GM18951 (cell line): ENCODE measurements around the gene IGSF8.

Experiments used
- POLR2A ChIP-seq: IDR thresholded peaks from 4 replicates; pipeline ENCODE4 v1.6.1; 2011; ENCODE audit warnings: mild to moderate bottlenecking; ENCODE audit not compliant: insufficient read length, insufficient read depth; ENCODE audit errors: extremely low read depth
- in situ Hi-C: fragments of 300-500 bp; cut with MboI; formaldehyde crosslinking; loops from one replicate; pipeline ENCODE4 v1.12.0; 2022; ENCODE audit warnings: low sequenced_read_pairs, mixed read lengths, inconsistent platforms; ENCODE audit not compliant: unreplicated experiment

IGSF8 gene, protein sequence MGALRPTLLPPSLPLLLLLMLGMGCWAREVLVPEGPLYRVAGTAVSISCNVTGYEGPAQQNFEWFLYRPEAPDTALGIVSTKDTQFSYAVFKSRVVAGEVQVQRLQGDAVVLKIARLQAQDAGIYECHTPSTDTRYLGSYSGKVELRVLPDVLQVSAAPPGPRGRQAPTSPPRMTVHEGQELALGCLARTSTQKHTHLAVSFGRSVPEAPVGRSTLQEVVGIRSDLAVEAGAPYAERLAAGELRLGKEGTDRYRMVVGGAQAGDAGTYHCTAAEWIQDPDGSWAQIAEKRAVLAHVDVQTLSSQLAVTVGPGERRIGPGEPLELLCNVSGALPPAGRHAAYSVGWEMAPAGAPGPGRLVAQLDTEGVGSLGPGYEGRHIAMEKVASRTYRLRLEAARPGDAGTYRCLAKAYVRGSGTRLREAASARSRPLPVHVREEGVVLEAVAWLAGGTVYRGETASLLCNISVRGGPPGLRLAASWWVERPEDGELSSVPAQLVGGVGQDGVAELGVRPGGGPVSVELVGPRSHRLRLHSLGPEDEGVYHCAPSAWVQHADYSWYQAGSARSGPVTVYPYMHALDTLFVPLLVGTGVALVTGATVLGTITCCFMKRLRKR

DNA sequence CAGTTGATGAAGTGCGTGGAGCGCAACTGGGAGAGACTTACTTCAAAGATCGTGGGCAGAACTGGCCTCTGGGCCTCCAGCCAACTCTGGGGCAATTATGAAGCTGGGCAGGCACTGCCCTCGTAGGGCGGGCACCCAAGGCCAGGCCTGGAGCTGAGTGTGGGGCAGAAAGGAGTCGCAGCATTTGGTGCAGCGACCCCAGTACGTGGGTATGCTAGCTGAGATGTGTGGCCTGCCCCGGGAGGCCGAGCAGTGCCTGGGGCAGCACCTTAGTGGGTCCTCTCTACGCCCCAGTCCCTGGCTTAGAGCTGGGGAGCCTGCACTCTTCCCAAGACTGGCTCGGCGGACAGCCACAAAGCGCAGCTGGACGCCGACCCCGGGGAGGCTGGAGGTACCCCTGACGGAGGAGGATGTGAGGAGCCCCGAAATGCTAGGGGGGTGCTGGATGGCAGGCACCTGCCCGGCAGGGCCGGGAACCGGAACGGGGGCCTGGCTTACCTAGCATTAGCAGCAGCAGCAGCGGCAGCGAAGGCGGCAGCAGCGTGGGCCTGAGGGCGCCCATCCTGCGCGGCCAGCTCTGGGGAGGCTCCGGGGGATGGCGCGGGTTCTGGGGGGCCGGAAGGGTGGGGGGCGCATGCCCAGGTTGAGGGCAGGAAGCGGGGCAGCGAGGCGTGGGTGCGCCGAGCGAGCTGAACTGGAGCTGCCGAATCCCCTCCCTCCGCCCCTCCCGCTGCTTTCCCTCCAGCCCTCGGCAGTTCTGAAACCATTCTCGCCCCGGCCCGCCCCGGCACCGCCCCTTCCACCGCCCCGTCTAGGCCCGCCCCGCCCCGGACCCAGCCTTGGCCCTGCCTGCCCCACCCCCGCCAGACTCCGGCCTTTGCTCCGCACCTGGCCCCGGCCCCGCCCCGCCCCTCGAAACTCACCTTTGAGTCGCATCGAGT lies at the start of gene IGSF8:
TSS of gene IGSF8 (minus strand) at position 709 of the 941 bp plus-strand sequence. CDS start at position 562, 147 bp downstream.
- TF ChIP-seq POLR2A: peak; percentile 52

DNA sequence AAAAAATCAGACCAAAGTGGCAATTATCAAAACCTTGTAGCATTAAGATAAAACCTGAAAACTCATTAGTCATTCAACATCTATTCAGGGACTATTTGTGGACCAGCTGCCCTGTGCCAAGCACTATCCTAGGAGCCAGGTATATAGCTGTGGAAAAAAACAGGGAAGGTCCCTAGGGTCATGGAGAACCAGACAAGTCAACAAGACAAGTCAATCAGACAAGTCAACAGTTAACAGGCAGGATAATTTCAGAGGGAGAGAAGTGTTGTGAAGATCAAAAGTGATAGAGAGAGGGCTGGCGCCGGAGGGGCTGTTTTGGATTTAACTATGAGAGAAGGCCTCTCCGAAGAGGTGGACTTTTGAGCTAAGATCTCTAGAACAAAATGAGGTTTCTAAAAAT lies 49.7 kb upstream of the IGSF8 start:
- in situ Hi-C loops: no loop called here
- TF ChIP-seq POLR2A: no peak

More for the DNA sequence above, at the start of gene IGSF8:
- in situ Hi-C loops: loop anchor here (25.0 kb wide), 1 partner anchor 514 kb away; no protein-coding TSS in a partner anchor

DNA sequence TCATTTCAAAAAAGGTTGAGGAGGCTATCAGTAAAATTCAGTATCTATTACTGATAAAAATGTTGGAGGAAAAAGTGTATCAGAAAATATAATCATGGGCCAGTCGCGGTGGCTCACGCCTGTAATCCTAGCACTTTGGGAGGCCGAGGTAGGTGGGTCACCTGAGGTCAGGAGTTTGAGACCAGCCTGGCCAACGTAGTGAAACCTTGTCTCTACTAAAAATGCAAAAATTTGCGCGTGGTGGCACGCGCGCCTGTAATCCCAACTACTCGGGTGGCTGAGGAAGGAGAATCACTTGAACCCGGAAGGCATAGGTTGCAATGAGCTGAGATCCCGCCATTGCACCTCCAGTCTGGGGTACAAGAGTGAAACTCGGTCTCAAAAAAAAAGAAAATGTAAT lies 47.7 kb upstream of the IGSF8 start:
- in situ Hi-C loops: no loop called here
- TF ChIP-seq POLR2A: no peak

DNA sequence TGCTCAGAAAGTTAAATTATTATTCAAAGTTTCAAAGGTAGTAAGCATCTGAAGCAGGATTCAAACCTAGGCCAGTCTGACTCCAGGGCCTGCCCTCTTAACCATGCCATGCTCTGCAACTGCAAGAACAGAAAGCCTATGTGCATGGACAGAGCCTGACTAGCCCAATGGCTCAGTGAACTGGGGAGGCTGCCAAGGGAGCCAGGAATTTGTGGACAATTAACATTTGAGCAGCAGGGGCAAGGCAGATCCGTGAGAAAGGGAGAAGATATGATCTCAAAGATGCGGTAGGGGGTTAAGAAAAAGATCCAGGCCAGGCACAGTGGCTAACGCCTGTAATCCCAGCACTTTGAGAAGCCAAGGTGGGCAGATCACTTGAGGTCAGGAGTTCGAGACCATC lies 46.5 kb upstream of the IGSF8 start:
- no peak for TF ChIP-seq POLR2A
- in situ Hi-C loops: no loop called here

DNA sequence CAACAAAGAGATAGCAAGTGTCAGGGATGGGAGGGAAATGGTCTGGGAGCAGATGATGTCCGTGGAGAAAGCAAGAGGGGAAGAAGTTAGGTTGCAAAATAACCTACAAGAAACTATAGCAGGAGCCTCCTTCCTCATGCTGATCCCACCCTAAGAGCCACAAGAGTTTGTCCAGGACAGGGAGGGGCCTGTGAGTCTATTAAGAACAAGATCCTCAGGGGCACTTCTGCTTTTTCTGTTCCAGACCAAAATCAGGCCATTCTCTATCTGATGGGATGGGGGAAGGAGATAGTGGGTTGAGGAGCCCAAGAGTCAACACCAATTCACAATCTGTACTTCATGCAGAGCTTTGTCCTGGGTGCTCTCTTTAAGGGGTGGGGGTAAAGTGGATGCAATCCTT lies 45.3 kb upstream of the IGSF8 start:
- in situ Hi-C loops: no loop called here
- no peak for TF ChIP-seq POLR2A

DNA sequence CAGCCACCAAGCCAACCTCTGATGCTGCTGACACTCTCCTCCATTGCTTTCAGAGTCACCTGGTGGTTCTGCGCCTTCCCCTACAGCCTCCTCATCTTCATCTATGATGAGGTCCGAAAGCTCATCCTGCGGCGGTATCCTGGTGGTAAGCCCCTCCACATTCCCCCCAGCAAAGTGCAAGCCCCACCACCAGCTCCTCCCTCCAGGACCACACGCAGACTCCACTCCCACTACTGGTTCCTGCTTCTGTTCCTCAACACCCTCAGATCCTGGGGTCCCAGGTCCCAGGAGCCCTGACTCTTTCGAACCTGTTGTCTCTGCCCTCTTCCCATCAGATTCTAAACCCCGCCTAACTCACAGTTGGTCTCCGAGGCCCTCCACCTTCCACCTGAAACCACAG lies 41.4 kb upstream of the IGSF8 start:
- in situ Hi-C loops: no loop called here
- TF ChIP-seq POLR2A: no peak

DNA sequence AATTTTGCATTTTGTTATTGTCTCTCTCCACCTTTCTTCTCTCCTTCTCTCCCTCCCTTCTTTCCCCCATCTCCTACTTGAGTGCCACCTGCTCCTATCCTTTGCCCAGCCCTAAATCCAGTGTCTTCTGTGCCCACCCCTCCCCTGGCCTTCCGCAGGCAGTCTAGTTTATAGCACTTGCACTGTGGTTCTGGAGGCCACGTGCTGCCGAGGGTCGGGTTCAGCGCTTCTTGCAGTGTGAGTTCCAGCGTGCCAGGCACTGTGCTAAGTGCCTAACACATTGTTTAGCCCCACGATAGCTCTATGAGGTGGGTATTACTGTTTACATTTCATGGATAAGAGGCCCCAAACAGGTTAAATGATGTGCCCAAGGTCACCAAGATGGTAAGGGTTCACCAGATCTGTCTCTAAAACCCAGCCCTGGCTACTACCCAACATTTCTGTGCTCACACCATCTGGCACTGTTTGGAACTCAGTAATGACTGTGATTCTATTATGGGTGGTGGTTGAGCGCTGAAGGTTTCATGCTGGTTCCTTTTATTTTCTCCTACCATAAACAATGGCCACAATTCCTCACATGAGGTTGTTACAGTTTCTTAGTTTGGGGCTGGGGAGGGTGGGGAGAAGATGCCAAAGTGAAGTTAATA lies 38.9 kb upstream of the IGSF8 start:
- TF ChIP-seq POLR2A: no peak
- in situ Hi-C loops: no loop called here

DNA sequence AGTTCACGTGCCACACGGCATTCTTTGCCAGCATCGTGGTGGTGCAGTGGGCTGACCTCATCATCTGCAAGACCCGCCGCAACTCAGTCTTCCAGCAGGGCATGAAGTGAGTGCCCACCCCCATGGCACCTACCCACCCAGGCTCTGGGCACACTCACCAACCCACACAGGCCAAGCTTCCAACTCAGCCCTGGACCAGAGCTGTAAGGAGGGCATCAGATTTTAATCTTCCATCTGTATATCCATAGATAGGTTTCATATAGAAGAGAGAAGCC lies 38.4 kb upstream of the IGSF8 start:
- in situ Hi-C loops: no loop called here
- TF ChIP-seq POLR2A: no peak

DNA sequence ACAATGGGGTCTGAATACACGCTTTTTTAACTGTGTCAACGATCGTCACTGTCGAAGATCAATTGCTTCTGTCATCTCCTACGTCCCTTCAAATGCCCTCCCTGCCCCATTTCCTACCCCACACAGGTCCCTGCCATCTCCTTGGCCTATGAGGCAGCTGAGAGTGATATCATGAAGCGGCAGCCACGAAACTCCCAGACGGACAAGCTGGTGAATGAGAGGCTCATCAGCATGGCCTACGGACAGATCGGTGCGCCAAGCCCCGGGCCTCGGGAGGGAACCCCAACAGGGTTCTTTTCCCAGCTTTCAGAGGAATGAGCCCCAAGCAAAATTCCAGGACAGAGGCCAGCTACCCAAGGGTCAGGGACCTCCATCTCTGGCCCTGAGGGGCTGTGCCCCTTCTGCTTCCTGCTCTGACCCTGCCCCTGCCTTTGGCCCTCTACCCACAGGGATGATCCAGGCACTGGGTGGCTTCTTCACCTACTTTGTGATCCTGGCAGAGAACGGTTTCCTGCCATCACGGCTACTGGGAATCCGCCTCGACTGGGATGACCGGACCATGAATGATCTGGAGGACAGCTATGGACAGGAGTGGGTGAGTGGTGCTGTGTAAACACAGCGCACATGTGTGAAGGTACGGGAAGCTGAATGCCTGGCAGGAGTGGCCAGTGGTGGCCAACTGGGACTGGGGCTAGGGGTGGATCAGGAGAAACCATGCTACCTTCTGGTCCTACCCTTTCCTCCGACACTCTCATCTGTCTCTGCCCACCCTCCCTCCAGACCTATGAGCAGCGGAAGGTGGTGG lies 37.9 kb upstream of the IGSF8 start:
- in situ Hi-C loops: no loop called here
- no peak for TF ChIP-seq POLR2A

DNA sequence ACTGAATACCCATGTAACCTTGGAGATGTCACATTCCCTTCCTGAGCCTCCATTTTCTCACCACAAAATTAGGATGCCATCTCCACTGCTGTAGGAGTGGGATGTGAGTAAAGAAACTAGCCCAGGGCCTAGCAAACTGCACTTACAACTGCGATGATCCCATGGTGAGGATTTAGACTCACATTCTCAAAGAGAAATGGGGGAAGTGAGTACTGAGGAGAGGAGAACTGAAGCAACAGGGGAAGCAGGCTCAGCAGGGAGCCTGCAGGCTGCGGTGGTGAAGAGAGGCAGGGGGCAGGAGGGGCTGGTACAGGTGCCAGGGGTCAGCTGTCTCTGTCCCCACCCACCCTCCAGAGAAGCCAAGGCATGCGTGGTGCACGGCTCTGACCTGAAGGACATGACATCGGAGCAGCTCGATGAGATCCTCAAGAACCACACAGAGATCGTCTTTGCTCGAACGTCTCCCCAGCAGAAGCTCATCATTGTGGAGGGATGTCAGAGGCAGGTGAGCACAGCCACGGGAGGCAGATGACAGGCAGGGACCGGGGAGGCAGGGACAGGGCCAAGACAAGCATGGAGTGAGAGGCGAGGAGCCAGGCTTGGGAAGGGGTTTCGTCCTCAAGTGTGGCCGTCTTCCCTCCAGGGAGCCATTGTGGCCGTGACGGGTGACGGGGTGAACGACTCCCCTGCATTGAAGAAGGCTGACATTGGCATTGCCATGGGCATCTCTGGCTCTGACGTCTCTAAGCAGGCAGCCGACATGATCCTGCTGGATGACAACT lies 36.6 kb upstream of the IGSF8 start:
- no peak for TF ChIP-seq POLR2A
- in situ Hi-C loops: no loop called here

DNA sequence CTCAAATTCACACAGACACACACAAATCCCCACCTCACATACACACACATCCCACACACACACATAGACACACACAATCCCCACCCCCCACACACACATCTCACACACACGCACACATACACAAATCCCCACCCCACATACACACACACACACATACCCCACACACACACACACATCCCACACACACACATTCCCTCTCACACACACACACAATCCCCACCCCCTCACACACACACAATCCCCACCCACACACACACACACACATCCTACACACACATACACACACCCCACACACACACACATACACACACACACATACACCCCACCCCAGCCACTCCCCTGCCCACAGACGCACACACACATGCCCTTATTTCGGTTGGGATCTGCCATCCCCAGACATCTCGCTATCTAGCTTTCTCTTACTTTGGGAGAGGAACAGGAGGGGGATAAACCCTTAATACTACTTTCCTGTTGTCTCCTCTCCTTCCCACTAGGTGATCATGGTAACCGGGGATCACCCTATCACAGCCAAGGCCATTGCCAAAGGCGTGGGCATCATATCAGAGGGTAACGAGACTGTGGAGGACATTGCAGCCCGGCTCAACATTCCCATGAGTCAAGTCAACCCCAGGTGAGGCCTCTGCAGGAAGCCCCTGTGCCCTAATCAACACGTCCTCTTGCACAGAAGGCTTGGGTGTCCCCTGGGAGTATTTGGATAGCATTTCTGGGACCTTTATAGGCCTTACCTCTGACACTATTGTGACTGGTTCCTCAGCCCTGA lies 35.8 kb upstream of the IGSF8 start:
- TF ChIP-seq POLR2A: no peak
- in situ Hi-C loops: no loop called here
